MCF 10A (cell line): ENCODE data around the gene TEK. TPM values are rescaled to one million over a fixed set of nuclear protein-coding genes. Genes with fewer than 3 reads are reported as not detected.

Experiments
- BruUV-seq: library from RNA; stranded (reverse); fragments of 400-500 nt; replicated peaks from 2 replicates; lab custom pipeline; 2021; lab: Mats Ljungman, UMichigan
- CTCF ChIA-PET: fragments of 300-600 bp; sonication (Branson Sonifier 250); formaldehyde crosslinking; extraction: SDS; loops from one replicate; lab custom pipeline; 2021; ENCODE audit warnings: antibody characterized with exemption, inconsistent platforms; lab: Yijun Ruan, JAX
- POLR2A ChIA-PET: fragments of 300-600, 350-650 bp; sonication (Branson Sonifier 250); formaldehyde crosslinking; extraction: SDS; loops from one replicate; lab custom pipeline; 2020; ENCODE audit warnings: antibody characterized with exemption, inconsistent platforms; lab: Yijun Ruan, JAX
- DNase-seq: peaks from one replicate; pipeline ENCODE4 v3.0.0-alpha.2; 2018; ENCODE audit not compliant: unreplicated experiment
- H3K27ac Mint-ChIP-seq: one replicate; pipeline ENCODE4 v1.8.0; 2022; ENCODE audit warnings: mild to moderate bottlenecking, low read depth, mixed read lengths; ENCODE audit not compliant: unreplicated experiment
- H3K27me3 Mint-ChIP-seq: one replicate; pipeline ENCODE4 v1.8.0; 2022; ENCODE audit warnings: mixed read lengths; ENCODE audit not compliant: insufficient read depth, unreplicated experiment
- H3K36me3 Mint-ChIP-seq: one replicate; pipeline ENCODE4 v1.8.0; 2022; ENCODE audit warnings: mild to moderate bottlenecking, moderate library complexity, mixed read lengths; ENCODE audit not compliant: insufficient read depth, unreplicated experiment
- H3K4me1 Mint-ChIP-seq: one replicate; pipeline ENCODE4 v1.8.0; 2022; ENCODE audit warnings: mixed read lengths; ENCODE audit not compliant: insufficient read depth, unreplicated experiment
- H3K4me3 Mint-ChIP-seq: one replicate; pipeline ENCODE4 v1.8.0; 2022; ENCODE audit warnings: mild to moderate bottlenecking, moderate library complexity, mixed read lengths; ENCODE audit not compliant: unreplicated experiment
- H3K9me3 Mint-ChIP-seq: one replicate; pipeline ENCODE4 v1.8.0; 2022; ENCODE audit warnings: mixed read lengths; ENCODE audit not compliant: unreplicated experiment
- intact Hi-C: fragments of 100-400 bp; cut with micrococcal nuclease; formaldehyde crosslinking; loops from 2 replicates; pipeline ENCODE4 v1.14.1; 2022
- total RNA-seq: library from RNA; stranded (reverse); gene quantifications from 2 replicates; pipeline ENCODE4 v1.2.3, GENCODE V29; 2022
- TF ChIP-seq, protein P1 (sequence below): fragments of 200-600 bp; IDR thresholded peaks from one replicate; pipeline ENCODE4 v1.8.0; 2022; ENCODE audit warnings: antibody characterized with exemption, mild to moderate bottlenecking; ENCODE audit not compliant: unreplicated experiment

Gene TEK
- total RNA-seq, 1 experiment from 2014 or later, result 0.91 TPM

DNA sequence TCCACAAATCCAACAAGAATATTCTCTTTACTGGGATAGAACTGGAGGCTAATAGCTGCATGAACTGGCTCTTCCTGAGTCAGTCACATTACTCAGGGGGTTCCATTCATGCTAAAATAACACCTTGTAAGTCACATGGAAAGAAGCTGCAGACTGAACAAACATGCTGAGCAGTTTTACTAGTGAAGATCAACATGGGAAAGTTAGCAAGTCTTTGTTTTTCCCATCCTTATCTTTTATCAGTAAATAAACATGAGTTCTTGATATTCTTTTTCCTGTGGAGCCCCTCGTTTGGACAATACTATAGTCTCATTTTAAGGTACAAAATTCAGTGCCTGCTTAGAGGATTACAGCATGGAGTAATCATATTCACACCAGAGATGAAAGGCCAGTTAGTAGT lies 43.7 kb upstream of the TEK start:
- ChIA-PET CTCF (no interaction called here), POLR2A (no interaction called here)
- Mint-ChIP-seq H3K9me3 (no peaks in the 10 kb centered on the region), H3K4me3 (no peak overlapping the region), H3K4me1 (no peaks in the 10 kb centered on the region), H3K27ac (no peak overlapping the region), H3K36me3 (peaks cover 24% of the 10 kb centered on the region), H3K27me3 (no peaks in the 10 kb centered on the region)
- BruUV-seq, result no TSS peak
- no peak for DNase-seq
- intact Hi-C loops, result no loop called here
- TF ChIP-seq, protein P1, sequence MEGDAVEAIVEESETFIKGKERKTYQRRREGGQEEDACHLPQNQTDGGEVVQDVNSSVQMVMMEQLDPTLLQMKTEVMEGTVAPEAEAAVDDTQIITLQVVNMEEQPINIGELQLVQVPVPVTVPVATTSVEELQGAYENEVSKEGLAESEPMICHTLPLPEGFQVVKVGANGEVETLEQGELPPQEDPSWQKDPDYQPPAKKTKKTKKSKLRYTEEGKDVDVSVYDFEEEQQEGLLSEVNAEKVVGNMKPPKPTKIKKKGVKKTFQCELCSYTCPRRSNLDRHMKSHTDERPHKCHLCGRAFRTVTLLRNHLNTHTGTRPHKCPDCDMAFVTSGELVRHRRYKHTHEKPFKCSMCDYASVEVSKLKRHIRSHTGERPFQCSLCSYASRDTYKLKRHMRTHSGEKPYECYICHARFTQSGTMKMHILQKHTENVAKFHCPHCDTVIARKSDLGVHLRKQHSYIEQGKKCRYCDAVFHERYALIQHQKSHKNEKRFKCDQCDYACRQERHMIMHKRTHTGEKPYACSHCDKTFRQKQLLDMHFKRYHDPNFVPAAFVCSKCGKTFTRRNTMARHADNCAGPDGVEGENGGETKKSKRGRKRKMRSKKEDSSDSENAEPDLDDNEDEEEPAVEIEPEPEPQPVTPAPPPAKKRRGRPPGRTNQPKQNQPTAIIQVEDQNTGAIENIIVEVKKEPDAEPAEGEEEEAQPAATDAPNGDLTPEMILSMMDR, result no peak

DNA sequence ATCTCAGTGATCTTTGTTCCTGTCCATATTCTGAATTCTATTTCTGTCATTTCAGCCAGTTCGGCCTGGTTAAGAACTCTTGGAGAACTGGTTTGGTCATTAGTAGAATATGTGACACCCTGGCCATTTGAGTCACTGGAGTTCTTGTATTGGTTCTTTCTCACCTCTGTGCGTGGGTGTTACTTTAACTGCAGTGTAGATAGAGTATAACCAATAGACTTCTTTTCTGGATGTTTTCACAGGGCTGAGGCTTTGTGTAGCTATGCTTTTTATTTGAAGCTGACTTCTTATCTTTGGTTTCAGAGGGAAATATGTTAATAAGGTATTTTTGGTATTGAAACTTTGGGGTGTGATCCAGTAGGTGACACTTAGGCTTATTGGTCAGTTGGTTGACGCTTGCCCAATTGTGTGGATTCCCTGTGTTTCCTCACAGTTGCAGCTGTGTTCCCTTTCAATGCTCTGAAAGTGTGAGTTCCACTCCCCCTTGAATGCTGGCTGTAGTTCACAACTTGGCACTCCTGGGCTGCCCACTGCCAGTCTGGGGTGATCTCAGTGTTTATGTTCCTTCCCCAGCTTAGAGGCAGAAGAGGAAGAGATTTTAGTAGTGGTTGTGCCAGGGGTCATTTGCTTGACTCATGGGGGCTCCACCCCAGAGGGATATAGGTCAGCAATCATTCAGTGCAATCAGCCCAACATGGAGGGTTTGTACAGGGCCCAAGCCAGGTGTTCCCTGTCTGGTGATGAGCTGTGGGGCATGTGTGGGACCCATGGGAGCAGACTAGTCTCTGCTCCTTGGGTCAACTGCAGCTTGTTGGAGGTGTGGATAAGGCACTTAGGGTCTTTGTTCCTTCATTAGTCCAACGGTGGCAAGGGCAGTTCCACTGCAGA lies 34.9 kb upstream of the TEK start:
- Mint-ChIP-seq H3K27ac (no peak overlapping the region), H3K4me1 (peaks cover 7% of the 10 kb centered on the region), H3K27me3 (no peaks in the 10 kb centered on the region), H3K4me3 (no peak overlapping the region), H3K9me3 (no peaks in the 10 kb centered on the region), H3K36me3 (peaks cover 6% of the 10 kb centered on the region)
- ChIA-PET POLR2A (interaction anchor here (0.7 kb wide), 1 partner anchor 18 kb away, joined by 3 read pairs; no protein-coding TSS in a partner anchor), CTCF (interaction anchor here (1.1 kb wide), 1 partner anchor 123 kb away, joined by 3 read pairs; no protein-coding TSS in a partner anchor)
- intact Hi-C loops, result no loop called here
- DNase-seq, result peak; percentile 13
- TF ChIP-seq, protein P1, result no peak
- BruUV-seq, result no TSS peak

DNA sequence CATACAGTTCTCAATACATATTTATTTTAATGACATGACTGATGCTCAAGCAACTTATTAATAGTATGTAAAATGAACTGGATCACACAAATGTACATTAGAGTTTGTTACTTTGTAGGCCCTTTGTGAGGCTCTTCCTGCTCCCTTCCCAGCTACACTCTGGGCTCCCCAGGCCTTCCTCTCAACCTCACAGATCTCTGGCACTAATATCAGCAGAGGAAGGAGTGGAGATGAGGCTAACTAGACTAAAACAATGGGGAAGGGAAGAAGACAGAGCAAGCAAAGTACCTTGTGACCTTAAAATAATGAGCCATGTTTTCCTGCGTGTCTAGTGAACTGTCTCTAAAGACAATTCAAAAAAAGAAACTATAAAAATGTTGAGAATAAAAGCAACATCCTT lies 30.3 kb upstream of the TEK start:
- intact Hi-C loops, result no loop called here
- Mint-ChIP-seq H3K4me3 (no peak overlapping the region), H3K36me3 (no peaks in the 10 kb centered on the region), H3K27ac (no peak overlapping the region), H3K9me3 (no peaks in the 10 kb centered on the region), H3K4me1 (peaks cover 5% of the 10 kb centered on the region), H3K27me3 (no peaks in the 10 kb centered on the region)
- no peak for DNase-seq
- CTCF ChIA-PET, result no interaction called here
- BruUV-seq, result no TSS peak
- TF ChIP-seq, protein P1, result no peak
- POLR2A ChIA-PET, result no interaction called here

DNA sequence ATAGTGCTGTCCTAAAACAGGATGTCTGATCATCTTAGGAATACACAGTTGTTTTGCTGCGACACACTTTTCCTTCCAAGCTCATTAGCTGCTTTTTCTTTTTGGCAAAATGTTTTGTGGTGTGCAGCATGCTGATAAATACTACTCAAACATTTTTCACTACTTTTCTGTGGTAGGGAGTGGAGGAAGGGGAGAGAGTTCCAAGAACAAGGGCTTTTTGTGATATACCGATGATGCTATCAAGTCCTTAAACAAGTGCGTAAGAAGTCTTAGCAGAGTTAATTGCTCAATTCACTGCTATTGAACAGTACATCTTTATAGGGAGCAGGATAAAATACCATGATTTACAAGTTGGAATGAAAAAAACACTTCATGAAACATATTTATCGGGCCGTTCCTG lies 23.6 kb upstream of the TEK start:
- H3K27ac Mint-ChIP-seq, result no peak overlapping the region
- TF ChIP-seq, protein P1, result no peak
- no peaks in the 10 kb centered on the region for H3K4me1 Mint-ChIP-seq
- DNase-seq, result no peak
- POLR2A ChIA-PET, result interaction anchor here (0.6 to 0.9 kb wide), 2 partner anchors 9 to 10 kb away, joined by 3 to 4 read pairs; no protein-coding TSS in a partner anchor
- BruUV-seq, result no TSS peak
- CTCF ChIA-PET, result no interaction called here
- H3K4me3 Mint-ChIP-seq, result no peak overlapping the region
- H3K9me3 Mint-ChIP-seq, result no peaks in the 10 kb centered on the region
- no peaks in the 10 kb centered on the region for H3K27me3 Mint-ChIP-seq
- intact Hi-C loops, result no loop called here
- H3K36me3 Mint-ChIP-seq, result no peaks in the 10 kb centered on the region
